GM10266 (cell line): ENCODE data around the gene TFCP2.

Source experiments
- DNase-seq: peaks from one replicate; pipeline ENCODE4 v3.0.0; 2012; ENCODE audit errors: extremely low spot score
- CTCF ChIP-seq: IDR thresholded peaks from 2 replicates; pipeline ENCODE4 v1.5.1; 2012; ENCODE audit warnings: mild to moderate bottlenecking, low read depth; ENCODE audit not compliant: control insufficient read depth, insufficient read depth; ENCODE audit errors: missing control alignments

Gene TFCP2

GRCh38 chr12:51048661-51049251 lies 124.2 kb downstream of the TFCP2 start:
- no peak for TF ChIP-seq CTCF
- DNase-seq, result no peak

- peak; percentile 89 for DNase-seq
- peak; percentile 96 for TF ChIP-seq CTCF
Measured at GRCh38 chr12:51047655-51048540, 125.0 kb downstream of the TFCP2 start, which contains the start of gene LETMD1. Gene LETMD1, plus strand, starts transcription at chr12:51048327. Its CDS starts 30 bp downstream, at chr12:51048357.
